ENCODE data around the gene LCN1. TPM values are rescaled to one million over a fixed set of nuclear protein-coding genes. Genes with fewer than 3 reads are reported as not detected.

Gene LCN1
- total RNA-seq, 2 donors from 2014 or later = not detected

- Histone ChIP-seq H3K4me3 (no peak overlapping the region), H3K27ac (no peak overlapping the region), H3K4me1 (no peaks in the 10 kb centered on the region), H3K27me3 (no peaks in the 10 kb centered on the region), H3K36me3 (peaks cover 41% of the 10 kb centered on the region), H3K9me3 (no peaks in the 10 kb centered on the region)
- no peak for DNase-seq (ENCODE audit: low spot score)
- TF ChIP-seq, protein P1, sequence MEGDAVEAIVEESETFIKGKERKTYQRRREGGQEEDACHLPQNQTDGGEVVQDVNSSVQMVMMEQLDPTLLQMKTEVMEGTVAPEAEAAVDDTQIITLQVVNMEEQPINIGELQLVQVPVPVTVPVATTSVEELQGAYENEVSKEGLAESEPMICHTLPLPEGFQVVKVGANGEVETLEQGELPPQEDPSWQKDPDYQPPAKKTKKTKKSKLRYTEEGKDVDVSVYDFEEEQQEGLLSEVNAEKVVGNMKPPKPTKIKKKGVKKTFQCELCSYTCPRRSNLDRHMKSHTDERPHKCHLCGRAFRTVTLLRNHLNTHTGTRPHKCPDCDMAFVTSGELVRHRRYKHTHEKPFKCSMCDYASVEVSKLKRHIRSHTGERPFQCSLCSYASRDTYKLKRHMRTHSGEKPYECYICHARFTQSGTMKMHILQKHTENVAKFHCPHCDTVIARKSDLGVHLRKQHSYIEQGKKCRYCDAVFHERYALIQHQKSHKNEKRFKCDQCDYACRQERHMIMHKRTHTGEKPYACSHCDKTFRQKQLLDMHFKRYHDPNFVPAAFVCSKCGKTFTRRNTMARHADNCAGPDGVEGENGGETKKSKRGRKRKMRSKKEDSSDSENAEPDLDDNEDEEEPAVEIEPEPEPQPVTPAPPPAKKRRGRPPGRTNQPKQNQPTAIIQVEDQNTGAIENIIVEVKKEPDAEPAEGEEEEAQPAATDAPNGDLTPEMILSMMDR (IDR thresholded peaks at IDR 0.05) = no peak
These were observed 33.8 kb upstream of the LCN1 start for GRCh38 chr9:135487281-135488012.

DNA sequence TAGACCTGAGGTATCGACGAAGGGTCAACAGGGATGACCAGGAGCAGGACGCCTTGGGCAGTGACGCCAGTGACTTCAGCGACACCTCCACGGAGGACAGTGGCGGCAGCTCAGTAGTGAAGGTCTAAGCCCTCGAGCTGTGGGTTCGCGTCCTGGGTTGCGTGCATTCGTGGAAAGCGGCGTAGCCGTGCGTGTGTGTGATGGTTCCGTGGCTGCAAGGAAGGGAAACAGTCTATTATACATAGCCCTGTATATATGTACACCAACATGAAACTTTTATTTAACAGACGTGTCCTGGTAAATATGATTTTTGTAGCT lies 33.3 kb upstream of the LCN1 start:
- peaks cover 41% of the 10 kb centered on the region for H3K36me3 ChIP-seq

DNA sequence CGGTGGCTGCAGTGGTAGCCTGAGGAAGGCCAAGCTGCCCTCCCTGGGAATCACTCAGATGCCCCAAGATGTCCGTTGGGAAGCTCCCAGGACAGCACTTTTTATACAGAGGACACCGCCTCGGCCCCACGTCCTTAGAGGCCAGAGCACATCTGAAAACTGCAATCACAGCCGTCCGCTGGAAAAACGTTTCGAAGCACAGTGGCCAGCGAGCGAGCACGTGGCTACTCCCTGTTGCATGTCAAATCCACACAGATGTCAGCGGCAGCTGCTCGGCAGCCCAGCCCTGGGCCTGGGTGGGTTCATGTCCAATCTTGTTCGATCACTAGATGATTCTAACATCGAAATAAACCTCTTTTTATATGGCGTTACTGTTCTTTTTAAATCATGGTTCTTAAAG lies 32.7 kb upstream of the LCN1 start:
- H3K36me3 ChIP-seq = peaks cover 41% of the 10 kb centered on the region
- no peak overlapping the region for H3K27ac ChIP-seq
- no peaks in the 10 kb centered on the region for H3K27me3 ChIP-seq
- no peak overlapping the region for H3K4me3 ChIP-seq
- DNase-seq (ENCODE audit: low spot score) = no peak
- TF ChIP-seq, protein P1 (IDR thresholded peaks at IDR 0.05) = no peak
- H3K9me3 ChIP-seq = no peaks in the 10 kb centered on the region
- no peaks in the 10 kb centered on the region for H3K4me1 ChIP-seq

More for the DNA sequence above, 33.3 kb upstream of the LCN1 start:
- H3K4me3 ChIP-seq = no peak overlapping the region
- no peak for DNase-seq (ENCODE audit: low spot score)
- H3K9me3 ChIP-seq = no peaks in the 10 kb centered on the region
- H3K27me3 ChIP-seq = no peaks in the 10 kb centered on the region
- no peak overlapping the region for H3K27ac ChIP-seq
- no peaks in the 10 kb centered on the region for H3K4me1 ChIP-seq
- TF ChIP-seq, protein P1 (IDR thresholded peaks at IDR 0.05) = no peak

GRCh38 chr9:135489188-135489906 lies 31.9 kb upstream of the LCN1 start:
- peaks cover 36% of the 10 kb centered on the region for H3K36me3 ChIP-seq
- no peak overlapping the region for H3K27ac ChIP-seq
- no peaks in the 10 kb centered on the region for H3K9me3 ChIP-seq
- H3K4me3 ChIP-seq = no peak overlapping the region
- TF ChIP-seq, protein P1 (IDR thresholded peaks at IDR 0.05) = no peak
- no peak for DNase-seq (ENCODE audit: low spot score)
- H3K27me3 ChIP-seq = no peaks in the 10 kb centered on the region
- no peaks in the 10 kb centered on the region for H3K4me1 ChIP-seq

DNA sequence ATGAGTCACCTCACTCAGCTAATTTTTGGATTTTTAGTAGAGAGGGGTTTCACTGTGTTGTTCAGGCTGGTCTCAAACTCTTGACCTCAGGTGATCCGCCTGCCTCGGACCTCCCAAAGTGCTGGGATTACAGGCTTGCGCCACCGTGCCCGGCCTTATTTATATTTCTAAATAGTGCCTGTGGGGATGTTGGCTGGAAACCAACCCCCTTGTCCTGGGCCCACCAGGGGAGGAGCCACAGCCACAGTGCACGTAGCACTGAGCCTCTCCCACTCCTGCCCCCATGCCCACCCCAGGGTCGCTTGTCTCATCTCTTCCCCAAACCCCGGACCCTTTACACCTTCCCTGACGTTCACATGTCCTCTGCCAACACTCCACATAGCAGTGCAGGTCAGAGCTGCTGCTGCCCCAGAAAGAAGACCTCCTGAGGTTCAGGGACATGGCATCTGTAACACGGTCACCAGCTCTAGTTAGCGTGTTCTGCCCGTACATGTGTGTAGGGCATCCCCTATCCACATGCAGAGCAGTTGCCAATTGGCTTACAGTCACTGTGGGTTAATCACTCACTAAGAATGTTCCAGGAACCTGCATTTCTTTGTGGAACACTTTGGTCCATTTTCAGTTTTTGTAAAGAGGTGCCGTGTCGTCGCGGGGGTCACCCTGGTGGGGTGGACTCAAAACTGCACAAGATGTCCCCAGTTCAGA lies 30.9 kb upstream of the LCN1 start:
- peaks cover 26% of the 10 kb centered on the region for H3K36me3 ChIP-seq
- no peak for DNase-seq (ENCODE audit: low spot score)

More for the DNA sequence above, 30.9 kb upstream of the LCN1 start:
- Histone ChIP-seq H3K4me3 (no peak overlapping the region), H3K27ac (no peak overlapping the region), H3K9me3 (no peaks in the 10 kb centered on the region), H3K27me3 (no peaks in the 10 kb centered on the region), H3K4me1 (no peaks in the 10 kb centered on the region)
- TF ChIP-seq, protein P1 (IDR thresholded peaks at IDR 0.05) = no peak
